GM20000 (cell line): ENCODE results near the gene PHACTR2.
A peak's percentile ranks its signal among the peaks of the same experiment; 100 is the strongest.

Experiments used
- DNase-seq: peaks from one replicate; pipeline ENCODE4 v3.0.0; 2012; ENCODE audit warnings: low spot score
- CTCF ChIP-seq: IDR thresholded peaks from 2 replicates; pipeline ENCODE4 v1.5.1; 2012; ENCODE audit warnings: mild to moderate bottlenecking, control low read depth; ENCODE audit errors: extremely low read depth, missing control alignments

The PHACTR2 gene

GRCh38 chr6:143806282-143807102 is 128.7 kb downstream of the PHACTR2 start:
- DNase-seq, result peak; percentile 7
- TF ChIP-seq CTCF, result no peak

- no peak for TF ChIP-seq CTCF
- no peak for DNase-seq
These were observed 129.5 kb downstream of the PHACTR2 start for GRCh38 chr6:143807103-143807772.

- DNase-seq, result no peak
- TF ChIP-seq CTCF, result no peak
These were observed 133.0 kb downstream of the PHACTR2 start for GRCh38 chr6:143810745-143811144.

GRCh38 chr6:143811501-143812157 is 133.9 kb downstream of the PHACTR2 start:
- no peak for TF ChIP-seq CTCF
- no peak for DNase-seq

- TF ChIP-seq CTCF, result no peak
- DNase-seq, result no peak
These were observed 139.9 kb downstream of the PHACTR2 start for GRCh38 chr6:143817621-143818020.

- DNase-seq, result no peak
- TF ChIP-seq CTCF, result no peak
These were observed 143.6 kb downstream of the PHACTR2 start for GRCh38 chr6:143821359-143821758.

- no peak for DNase-seq
These were observed 144.8 kb downstream of the PHACTR2 start for GRCh38 chr6:143822584-143823024.

More at GRCh38 chr6:143822584-143823024, 144.8 kb downstream of the PHACTR2 start:
- no peak for TF ChIP-seq CTCF
